ENCODE data around the gene KCTD20. TPM values are rescaled to one million over a fixed set of nuclear protein-coding genes. Genes with fewer than 3 reads are reported as not detected.

KCTD20 gene
- polyA plus RNA-seq, 1 donor from 2014 or later = 32.4 TPM

DNA sequence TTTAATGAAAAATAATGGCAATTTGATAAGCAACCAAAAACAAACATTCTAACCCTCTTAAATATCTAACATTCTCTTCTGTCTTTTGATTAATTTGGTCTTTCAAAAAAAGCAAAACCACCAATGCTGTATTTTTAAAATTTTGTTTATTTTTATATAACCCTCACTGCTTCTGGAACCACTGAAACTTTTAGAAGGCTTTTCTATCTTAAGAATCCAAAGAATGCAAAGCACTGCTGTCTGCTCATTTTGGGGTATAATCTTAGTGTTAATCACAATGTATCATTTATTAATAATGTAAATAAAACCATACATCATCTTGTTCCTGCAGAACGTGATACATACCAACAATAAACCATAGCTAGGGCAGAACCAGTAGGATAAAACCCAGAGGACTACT lies 90.5 kb downstream of the KCTD20 start:
- peaks cover 27% of the 10 kb centered on the region for H3K79me2 ChIP-seq (replicated peaks; ENCODE audit: insufficient read depth, low read length)
- no peak overlapping the region for H3K9ac ChIP-seq (ENCODE audit: low read length)
- no peak overlapping the region for H3K4me2 ChIP-seq (ENCODE audit: low read length)
- H3K4me3 ChIP-seq (ENCODE audit: low read length) = no peak overlapping the region
- no peaks in the 10 kb centered on the region for H3K9me2 ChIP-seq (ENCODE audit: insufficient read depth, low read length)
- TF ChIP-seq CTCF (IDR thresholded peaks at IDR 0.05; ENCODE audit: poor library complexity, severe bottlenecking) (no peak), EZH2 (IDR thresholded peaks at IDR 0.05; ENCODE audit: borderline replicate concordance, insufficient read depth, low read length, poor library complexity, severe bottlenecking) (no peak), MXI1 (conservative IDR thresholded peaks at IDR 0.05; ENCODE audit: poor library complexity, severe bottlenecking) (no peak), EP300 (conservative IDR thresholded peaks at IDR 0.05; ENCODE audit: poor library complexity, severe bottlenecking) (no peak), SMC3 (conservative IDR thresholded peaks at IDR 0.05; ENCODE audit: poor library complexity) (no peak), RAD21 (conservative IDR thresholded peaks at IDR 0.05) (no peak), TAF1 (IDR thresholded peaks at IDR 0.05; ENCODE audit: low read depth) (no peak), POLR2AphosphoS5 (IDR thresholded peaks at IDR 0.05) (no peak)
- TF ChIP-seq, protein P1, sequence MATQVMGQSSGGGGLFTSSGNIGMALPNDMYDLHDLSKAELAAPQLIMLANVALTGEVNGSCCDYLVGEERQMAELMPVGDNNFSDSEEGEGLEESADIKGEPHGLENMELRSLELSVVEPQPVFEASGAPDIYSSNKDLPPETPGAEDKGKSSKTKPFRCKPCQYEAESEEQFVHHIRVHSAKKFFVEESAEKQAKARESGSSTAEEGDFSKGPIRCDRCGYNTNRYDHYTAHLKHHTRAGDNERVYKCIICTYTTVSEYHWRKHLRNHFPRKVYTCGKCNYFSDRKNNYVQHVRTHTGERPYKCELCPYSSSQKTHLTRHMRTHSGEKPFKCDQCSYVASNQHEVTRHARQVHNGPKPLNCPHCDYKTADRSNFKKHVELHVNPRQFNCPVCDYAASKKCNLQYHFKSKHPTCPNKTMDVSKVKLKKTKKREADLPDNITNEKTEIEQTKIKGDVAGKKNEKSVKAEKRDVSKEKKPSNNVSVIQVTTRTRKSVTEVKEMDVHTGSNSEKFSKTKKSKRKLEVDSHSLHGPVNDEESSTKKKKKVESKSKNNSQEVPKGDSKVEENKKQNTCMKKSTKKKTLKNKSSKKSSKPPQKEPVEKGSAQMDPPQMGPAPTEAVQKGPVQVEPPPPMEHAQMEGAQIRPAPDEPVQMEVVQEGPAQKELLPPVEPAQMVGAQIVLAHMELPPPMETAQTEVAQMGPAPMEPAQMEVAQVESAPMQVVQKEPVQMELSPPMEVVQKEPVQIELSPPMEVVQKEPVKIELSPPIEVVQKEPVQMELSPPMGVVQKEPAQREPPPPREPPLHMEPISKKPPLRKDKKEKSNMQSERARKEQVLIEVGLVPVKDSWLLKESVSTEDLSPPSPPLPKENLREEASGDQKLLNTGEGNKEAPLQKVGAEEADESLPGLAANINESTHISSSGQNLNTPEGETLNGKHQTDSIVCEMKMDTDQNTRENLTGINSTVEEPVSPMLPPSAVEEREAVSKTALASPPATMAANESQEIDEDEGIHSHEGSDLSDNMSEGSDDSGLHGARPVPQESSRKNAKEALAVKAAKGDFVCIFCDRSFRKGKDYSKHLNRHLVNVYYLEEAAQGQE (IDR thresholded peaks at IDR 0.05; ENCODE audit: borderline replicate concordance) = no peak
- H3K36me3 ChIP-seq (ENCODE audit: insufficient read depth, low read length) = no peaks in the 10 kb centered on the region
- no peak overlapping the region for H3K27ac ChIP-seq (ENCODE audit: low read length)
- no peaks in the 10 kb centered on the region for H3K27me3 ChIP-seq (ENCODE audit: insufficient read depth, low read depth, low read length)
- no peak overlapping the region for H2AFZ ChIP-seq (ENCODE audit: low read depth, low read length)
- no peaks in the 10 kb centered on the region for H3K9me3 ChIP-seq (ENCODE audit: low read length)
- no peaks in the 10 kb centered on the region for H3F3A ChIP-seq (ENCODE audit: insufficient read depth, low read length, poor library complexity, severe bottlenecking)
- H4K20me1 ChIP-seq (ENCODE audit: insufficient read depth) = no peaks in the 10 kb centered on the region

DNA sequence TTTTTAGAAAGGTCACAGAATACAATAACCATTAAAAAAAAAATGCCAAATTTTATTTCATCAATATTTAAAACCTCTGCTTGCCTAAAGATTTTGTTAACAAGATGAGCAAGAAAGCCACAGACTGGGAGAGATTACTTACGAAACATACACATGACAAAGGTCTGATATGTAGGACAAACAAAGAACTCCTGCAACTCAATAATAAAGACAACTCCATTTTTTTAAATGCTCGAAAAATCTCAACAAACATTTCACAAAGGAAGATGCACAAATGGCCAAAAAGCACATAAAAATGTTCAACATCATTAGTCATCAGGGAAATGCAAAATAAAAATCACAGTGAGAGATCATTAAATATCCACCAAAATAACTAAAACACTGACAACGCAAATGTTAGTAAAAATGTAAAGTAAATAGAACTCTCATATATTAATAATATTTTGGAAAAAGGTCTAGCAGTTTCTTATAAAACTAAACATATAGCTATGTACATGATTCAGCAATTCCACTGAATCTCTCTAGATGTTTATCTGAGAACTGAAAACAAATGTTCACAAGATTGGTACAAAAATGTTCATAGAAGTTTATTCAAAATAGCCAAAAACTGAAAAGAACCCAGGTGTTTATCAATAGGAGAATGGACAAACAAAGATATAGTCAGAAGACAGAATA lies 94.2 kb downstream of the KCTD20 start:
- H3K36me3 ChIP-seq (ENCODE audit: insufficient read depth, low read length) = no peaks in the 10 kb centered on the region
- H3K4me3 ChIP-seq (ENCODE audit: low read length) = no peak overlapping the region
- no peaks in the 10 kb centered on the region for H3K27me3 ChIP-seq (ENCODE audit: insufficient read depth, low read depth, low read length)
- no peaks in the 10 kb centered on the region for H3K9me2 ChIP-seq (ENCODE audit: insufficient read depth, low read length)
- TF ChIP-seq POLR2AphosphoS5 (IDR thresholded peaks at IDR 0.05) = no peak
- TF ChIP-seq EZH2 (IDR thresholded peaks at IDR 0.05; ENCODE audit: borderline replicate concordance, insufficient read depth, low read length, poor library complexity, severe bottlenecking) = no peak
- no peak for TF ChIP-seq MXI1 (conservative IDR thresholded peaks at IDR 0.05; ENCODE audit: poor library complexity, severe bottlenecking)
- TF ChIP-seq, protein P1 (IDR thresholded peaks at IDR 0.05; ENCODE audit: borderline replicate concordance) = no peak
- no peak for TF ChIP-seq SMC3 (conservative IDR thresholded peaks at IDR 0.05; ENCODE audit: poor library complexity)
- no peak for TF ChIP-seq TAF1 (IDR thresholded peaks at IDR 0.05; ENCODE audit: low read depth)
- no peak for TF ChIP-seq RAD21 (conservative IDR thresholded peaks at IDR 0.05)
- TF ChIP-seq CTCF (IDR thresholded peaks at IDR 0.05; ENCODE audit: poor library complexity, severe bottlenecking) = no peak
- no peak for TF ChIP-seq EP300 (conservative IDR thresholded peaks at IDR 0.05; ENCODE audit: poor library complexity, severe bottlenecking)
- H3K9me3 ChIP-seq (ENCODE audit: low read length) = no peaks in the 10 kb centered on the region
- peaks cover 27% of the 10 kb centered on the region for H3K79me2 ChIP-seq (replicated peaks; ENCODE audit: insufficient read depth, low read length)
- no peaks in the 10 kb centered on the region for H3F3A ChIP-seq (ENCODE audit: insufficient read depth, low read length, poor library complexity, severe bottlenecking)
- no peak overlapping the region for H3K9ac ChIP-seq (ENCODE audit: low read length)
- H3K4me2 ChIP-seq (ENCODE audit: low read length) = no peak overlapping the region
- H3K27ac ChIP-seq (ENCODE audit: low read length) = no peak overlapping the region
- no peak overlapping the region for H2AFZ ChIP-seq (ENCODE audit: low read depth, low read length)
- no peaks in the 10 kb centered on the region for H4K20me1 ChIP-seq (ENCODE audit: insufficient read depth)
